HepG2 (cell line): ENCODE results near the gene CDC6. TPM values are rescaled to one million over a fixed set of nuclear protein-coding genes. Genes with fewer than 3 reads are reported as not detected.

Experiments
- AGO2 ChIP-seq: fragments of 200-400 bp; formaldehyde crosslinking; optimal IDR thresholded peaks from 2 replicates; pipeline ENCODE3; 2017; ENCODE audit warnings: mild to moderate bottlenecking, low read depth, low read length, moderate library complexity
- DNMT1 ChIP-seq: sonication (generic); formaldehyde crosslinking; IDR thresholded peaks from 2 replicates; pipeline ENCODE4 v1.5.1; 2020; ENCODE audit warnings: mild to moderate bottlenecking, missing genetic modification reagents
- GATAD2A ChIP-seq: IDR thresholded peaks from 2 replicates; pipeline ENCODE4 v1.6.1; 2016
- HNRNPH1 ChIP-seq: fragments of 200-400 bp; formaldehyde crosslinking; optimal IDR thresholded peaks from 2 replicates; pipeline ENCODE3; 2017; ENCODE audit warnings: mild to moderate bottlenecking, low read depth, low read length
- HOXA9 ChIP-seq: sonication (generic); formaldehyde crosslinking; IDR thresholded peaks from 2 replicates; pipeline ENCODE4 v1.8.1; 2022; ENCODE audit warnings: missing genetic modification reagents, mild to moderate bottlenecking, moderate library complexity, borderline replicate concordance
- KLF11 ChIP-seq: IDR thresholded peaks from 2 replicates; pipeline ENCODE4 v1.6.1; 2016; ENCODE audit warnings: missing compliant biosample characterization
- MYC ChIP-seq: sonication (generic); formaldehyde crosslinking; IDR thresholded peaks from 2 replicates; pipeline ENCODE4 v1.9.0; 2021; ENCODE audit warnings: missing genetic modification reagents, borderline replicate concordance
- NCOA5 ChIP-seq: sonication (generic); formaldehyde crosslinking; IDR thresholded peaks from 2 replicates; pipeline ENCODE4 v1.4.0; 2020; ENCODE audit warnings: missing genetic modification reagents
- NKX3-1 ChIP-seq: sonication (generic); formaldehyde crosslinking; IDR thresholded peaks from 2 replicates; pipeline ENCODE4 v1.5.0; 2020; ENCODE audit warnings: missing genetic modification reagents
- REL ChIP-seq: sonication (generic); formaldehyde crosslinking; conservative IDR thresholded peaks from 2 replicates; pipeline ENCODE4 v1.8.0; 2022; ENCODE audit warnings: mild to moderate bottlenecking, missing genetic modification reagents, moderate library complexity
- SRF ChIP-seq: IDR thresholded peaks from 2 replicates; pipeline ENCODE4 v1.6.1; 2011; ENCODE audit warnings: mild to moderate bottlenecking, low read depth, low read length, moderate library complexity
- ZBTB38 ChIP-seq: sonication (generic); formaldehyde crosslinking; IDR thresholded peaks from 2 replicates; pipeline ENCODE4 v1.5.1; 2020; ENCODE audit warnings: mild to moderate bottlenecking, missing genetic modification reagents
- ZNF136 ChIP-seq: sonication (generic); formaldehyde crosslinking; IDR thresholded peaks from 2 replicates; pipeline ENCODE4 v1.8.1; 2022; ENCODE audit warnings: low read depth, mild to moderate bottlenecking, moderate library complexity, missing genetic modification reagents
- ZNF205 ChIP-seq: IDR thresholded peaks from 2 replicates; pipeline ENCODE4 v1.6.1; 2018; ENCODE audit warnings: missing biosample characterization, missing genetic modification reagents
- ZNF225 ChIP-seq: sonication (generic); formaldehyde crosslinking; IDR thresholded peaks from 2 replicates; pipeline ENCODE4 v1.4.0; 2020; ENCODE audit warnings: mild to moderate bottlenecking, missing genetic modification reagents
- ZNF335 ChIP-seq: sonication (generic); formaldehyde crosslinking; IDR thresholded peaks from 2 replicates; pipeline ENCODE4 v1.4.0; 2020; ENCODE audit warnings: missing genetic modification reagents
- ZNF33B ChIP-seq: sonication (generic); formaldehyde crosslinking; IDR thresholded peaks from 2 replicates; pipeline ENCODE4 v1.5.1; 2020; ENCODE audit warnings: mild to moderate bottlenecking, missing genetic modification reagents
- ZNF354B ChIP-seq: sonication (generic); formaldehyde crosslinking; IDR thresholded peaks from 2 replicates; pipeline ENCODE4 v1.8.0; 2022; ENCODE audit warnings: mild to moderate bottlenecking, missing genetic modification reagents
- ZNF430 ChIP-seq: sonication (generic); formaldehyde crosslinking; IDR thresholded peaks from 2 replicates; pipeline ENCODE4 v1.9.0; 2021; ENCODE audit warnings: mild to moderate bottlenecking, missing genetic modification reagents
- ZNF562 ChIP-seq: sonication (generic); formaldehyde crosslinking; IDR thresholded peaks from 2 replicates; pipeline ENCODE4 v1.8.0; 2022; ENCODE audit warnings: missing genetic modification reagents, borderline replicate concordance
- ZNF792 ChIP-seq: IDR thresholded peaks from 2 replicates; pipeline ENCODE4 v1.6.1; 2016
- polyA plus RNA-seq, 8 experiments: library from polyadenylated mRNA; depleted of rRNA in 3 of 8; stranded (reverse) in 7 of 8; unstranded in 1 of 8; fragments of >200 nt; fragmentation: Illumina TruSeq in 4 of 8; extraction: Trizol in 4 of 8; gene quantifications; 2 replicates each; pipeline versions ENCODE4 v1.2.1 to v1.2.3, GENCODE V29; 2011 to 2016; ENCODE audit warnings: low read depth in 4 of 8, missing spikeins in 1 of 8, mixed read lengths in 1 of 8; ENCODE audit not compliant: insufficient read depth in 1 of 8
- total RNA-seq, 5 experiments: library from RNA; depleted of rRNA; stranded (reverse); fragments of >200 nt; fragmentation: Illumina TruSeq; extraction: Trizol; gene quantifications; 2 replicates each; pipeline ENCODE4 v1.2.3, GENCODE V29; 2016; ENCODE audit warnings: low read depth in 1 of 5
- TF ChIP-seq, protein P1 (sequence below): sonication (generic); formaldehyde crosslinking; IDR thresholded peaks from 2 replicates; pipeline ENCODE4 v1.5.1; 2020; ENCODE audit warnings: mild to moderate bottlenecking, missing genetic modification reagents, moderate library complexity
- TF ChIP-seq, protein P2 (sequence below): sonication (generic); formaldehyde crosslinking; IDR thresholded peaks from 2 replicates; pipeline ENCODE4 v1.8.0; 2022; ENCODE audit warnings: mild to moderate bottlenecking, missing genetic modification reagents, moderate library complexity
- TF ChIP-seq, protein P3 (sequence below): sonication (generic); formaldehyde crosslinking; IDR thresholded peaks from 2 replicates; pipeline ENCODE4 v1.5.0; 2020; ENCODE audit warnings: missing genetic modification reagents, mild to moderate bottlenecking, borderline replicate concordance
- TF ChIP-seq, protein P4 (sequence below): sonication (generic); IDR thresholded peaks from 2 replicates; pipeline ENCODE4 v1.6.1; 2016; ENCODE audit warnings: low read depth, borderline replicate concordance

CDC6 gene
- total and polyA plus RNA-seq, 2 of the 13 experiments (the other 11 are each of a cell fraction or from before 2014, with no cell fraction given), result 17.4 to 114 TPM

DNA sequence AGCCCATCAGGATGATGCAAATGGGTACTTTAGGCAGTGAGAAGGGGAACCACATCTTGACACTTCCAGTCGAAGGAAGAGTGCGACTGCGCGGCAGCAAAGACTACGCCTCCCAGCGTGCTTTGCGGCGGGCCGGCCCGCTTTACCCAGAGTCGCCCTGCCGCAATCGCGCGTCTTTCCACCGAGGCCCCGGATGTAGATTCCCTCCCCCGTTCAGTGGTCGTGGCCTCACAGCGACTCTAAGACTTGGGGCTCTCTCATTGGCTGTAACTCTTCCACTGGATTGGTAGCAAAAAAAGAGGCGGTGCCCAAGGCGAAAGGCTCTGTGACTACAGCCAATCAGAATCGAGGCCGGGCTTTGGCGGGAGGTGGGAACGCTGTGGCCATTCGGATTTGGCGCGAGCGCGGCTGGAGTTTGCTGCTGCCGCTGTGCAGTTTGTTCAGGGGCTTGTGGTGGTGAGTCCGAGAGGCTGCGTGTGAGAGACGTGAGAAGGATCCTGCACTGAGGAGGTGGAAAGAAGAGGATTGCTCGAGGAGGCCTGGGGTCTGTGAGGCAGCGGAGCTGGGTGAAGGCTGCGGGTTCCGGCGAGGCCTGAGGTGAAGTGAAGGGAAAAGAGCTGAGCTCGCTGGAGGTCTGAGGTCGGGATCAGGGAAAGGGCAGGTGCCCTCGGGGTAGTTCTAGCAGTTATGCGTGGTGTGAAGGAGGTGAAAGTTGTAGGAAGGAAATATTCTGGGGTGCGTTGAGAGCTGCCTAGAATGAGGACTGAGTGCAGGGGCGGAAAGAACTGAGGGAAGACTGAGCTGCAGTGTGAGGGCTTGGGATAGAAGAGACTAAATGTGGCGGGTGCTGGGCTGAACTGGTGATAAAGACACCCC is at the start of gene CDC6 (continued):
- TF ChIP-seq ZNF33B (CRISPR knock-in tag) (peak; percentile 60; the same call in 1 of the 2 replicates), ZNF136 (CRISPR knock-in tag) (peak; percentile 74; the same call in 1 of the 2 replicates), REL (CRISPR knock-in tag) (no peak; the same call in 1 of the 2 replicates), HNRNPH1 (no peak), GATAD2A (CRISPR knock-in tag) (no peak), ZNF354B (CRISPR knock-in tag) (peak; percentile 89; the same call in 1 of the 2 replicates), NCOA5 (CRISPR knock-in tag) (no peak), KLF11 (CRISPR knock-in tag) (peak; percentile 75; the same call in 1 of the 2 replicates), ZNF205 (CRISPR knock-in tag) (peak; percentile 40; the same call in 1 of the 2 replicates), MYC (CRISPR knock-in tag) (peak; percentile 73; the same call in 1 of the 2 replicates), AGO2 (peak; percentile 73), ZNF562 (CRISPR knock-in tag) (0 out of 2 replicates have a peak, but pooled peaks have one; percentile 32), SRF (no peak), HOXA9 (CRISPR knock-in tag) (no peak; the same call in 1 of the 2 replicates), ZNF430 (CRISPR knock-in tag) (0 out of 2 replicates have a peak, but pooled peaks have one; percentile 22), ZBTB38 (CRISPR knock-in tag) (peak; percentile 72; the same call in 1 of the 2 replicates), NKX3-1 (CRISPR knock-in tag) (peak; percentile 71; the same call in 1 of the 2 replicates), ZNF792 (peak; percentile 84; the same call in 1 of the 2 replicates), ZNF225 (CRISPR knock-in tag) (peak; percentile 86), ZNF335 (CRISPR knock-in tag) (peak; percentile 72), DNMT1 (no peak)
- TF ChIP-seq, protein P1, sequence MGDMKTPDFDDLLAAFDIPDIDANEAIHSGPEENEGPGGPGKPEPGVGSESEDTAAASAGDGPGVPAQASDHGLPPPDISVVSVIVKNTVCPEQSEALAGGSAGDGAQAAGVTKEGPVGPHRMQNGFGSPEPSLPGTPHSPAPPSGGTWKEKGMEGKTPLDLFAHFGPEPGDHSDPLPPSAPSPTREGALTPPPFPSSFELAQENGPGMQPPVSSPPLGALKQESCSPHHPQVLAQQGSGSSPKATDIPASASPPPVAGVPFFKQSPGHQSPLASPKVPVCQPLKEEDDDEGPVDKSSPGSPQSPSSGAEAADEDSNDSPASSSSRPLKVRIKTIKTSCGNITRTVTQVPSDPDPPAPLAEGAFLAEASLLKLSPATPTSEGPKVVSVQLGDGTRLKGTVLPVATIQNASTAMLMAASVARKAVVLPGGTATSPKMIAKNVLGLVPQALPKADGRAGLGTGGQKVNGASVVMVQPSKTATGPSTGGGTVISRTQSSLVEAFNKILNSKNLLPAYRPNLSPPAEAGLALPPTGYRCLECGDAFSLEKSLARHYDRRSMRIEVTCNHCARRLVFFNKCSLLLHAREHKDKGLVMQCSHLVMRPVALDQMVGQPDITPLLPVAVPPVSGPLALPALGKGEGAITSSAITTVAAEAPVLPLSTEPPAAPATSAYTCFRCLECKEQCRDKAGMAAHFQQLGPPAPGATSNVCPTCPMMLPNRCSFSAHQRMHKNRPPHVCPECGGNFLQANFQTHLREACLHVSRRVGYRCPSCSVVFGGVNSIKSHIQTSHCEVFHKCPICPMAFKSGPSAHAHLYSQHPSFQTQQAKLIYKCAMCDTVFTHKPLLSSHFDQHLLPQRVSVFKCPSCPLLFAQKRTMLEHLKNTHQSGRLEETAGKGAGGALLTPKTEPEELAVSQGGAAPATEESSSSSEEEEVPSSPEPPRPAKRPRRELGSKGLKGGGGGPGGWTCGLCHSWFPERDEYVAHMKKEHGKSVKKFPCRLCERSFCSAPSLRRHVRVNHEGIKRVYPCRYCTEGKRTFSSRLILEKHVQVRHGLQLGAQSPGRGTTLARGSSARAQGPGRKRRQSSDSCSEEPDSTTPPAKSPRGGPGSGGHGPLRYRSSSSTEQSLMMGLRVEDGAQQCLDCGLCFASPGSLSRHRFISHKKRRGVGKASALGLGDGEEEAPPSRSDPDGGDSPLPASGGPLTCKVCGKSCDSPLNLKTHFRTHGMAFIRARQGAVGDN (CRISPR knock-in tag), result peak; percentile 94
- TF ChIP-seq, protein P2, sequence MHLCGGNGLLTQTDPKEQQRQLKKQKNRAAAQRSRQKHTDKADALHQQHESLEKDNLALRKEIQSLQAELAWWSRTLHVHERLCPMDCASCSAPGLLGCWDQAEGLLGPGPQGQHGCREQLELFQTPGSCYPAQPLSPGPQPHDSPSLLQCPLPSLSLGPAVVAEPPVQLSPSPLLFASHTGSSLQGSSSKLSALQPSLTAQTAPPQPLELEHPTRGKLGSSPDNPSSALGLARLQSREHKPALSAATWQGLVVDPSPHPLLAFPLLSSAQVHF (CRISPR knock-in tag), result peak; percentile 35; the same call in 1 of the 2 replicates
- TF ChIP-seq, protein P3, sequence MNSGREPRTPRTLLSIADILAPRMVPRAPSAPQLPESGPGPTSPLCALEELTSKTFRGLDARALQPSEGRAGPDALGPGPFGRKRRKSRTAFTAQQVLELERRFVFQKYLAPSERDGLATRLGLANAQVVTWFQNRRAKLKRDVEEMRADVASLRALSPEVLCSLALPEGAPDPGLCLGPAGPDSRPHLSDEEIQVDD (CRISPR knock-in tag), result 0 out of 2 replicates have a peak, but pooled peaks have one; percentile 37
- TF ChIP-seq, protein P4, sequence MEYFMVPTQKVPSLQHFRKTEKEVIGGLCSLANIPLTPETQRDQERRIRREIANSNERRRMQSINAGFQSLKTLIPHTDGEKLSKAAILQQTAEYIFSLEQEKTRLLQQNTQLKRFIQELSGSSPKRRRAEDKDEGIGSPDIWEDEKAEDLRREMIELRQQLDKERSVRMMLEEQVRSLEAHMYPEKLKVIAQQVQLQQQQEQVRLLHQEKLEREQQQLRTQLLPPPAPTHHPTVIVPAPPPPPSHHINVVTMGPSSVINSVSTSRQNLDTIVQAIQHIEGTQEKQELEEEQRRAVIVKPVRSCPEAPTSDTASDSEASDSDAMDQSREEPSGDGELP, result peak; percentile 23; the same call in 1 of the 2 replicates
